Tibial nerve (tissue), 4 donors: ENCODE results near the gene LIM2. TPM values are rescaled to one million over a fixed set of nuclear protein-coding genes. Genes with fewer than 3 reads are reported as not detected.
A peak's percentile ranks its signal among the peaks of the same experiment; 100 is the strongest.
"Not testable (repeated sequence)": the region's sequence is repeated elsewhere in the genome, so short reads cannot be mapped to it uniquely, and the experiment has no call there.

Experiments used
- DNase-seq, 2 donors: peaks; one replicate each; pipeline ENCODE4 v3.0.0-alpha.2; 2019; ENCODE audit warnings: low spot score in 2 of 2
- H3K27ac ChIP-seq, 4 donors: fragments of 200-600 bp; sonication (generic) in 3 of 4; one replicate each; pipeline ENCODE4 v1.5.1; 2017 to 2019; ENCODE audit warnings: mild to moderate bottlenecking in 1 of 4
- H3K27me3 ChIP-seq, 2 donors: fragments of 200-600 bp; sonication (generic) in 1 of 2; one replicate each; pipeline versions ENCODE4 v1.5.1 to v1.6.0; 2017 to 2019
- H3K36me3 ChIP-seq, 3 donors: fragments of 200-600 bp; sonication (generic); one replicate each; pipeline ENCODE4 v1.5.1; 2018 to 2019
- H3K4me1 ChIP-seq, 4 donors: fragments of 200-600 bp; sonication (generic) in 3 of 4; one replicate each; pipeline ENCODE4 v1.5.1; 2017 to 2019
- H3K4me3 ChIP-seq, 4 donors: fragments of 200-600 bp; sonication (generic) in 3 of 4; one replicate each; pipeline ENCODE4 v1.5.1; 2017 to 2019; ENCODE audit warnings: mild to moderate bottlenecking in 1 of 4, moderate library complexity in 1 of 4
- H3K9me3 ChIP-seq, 4 donors: fragments of 200-600 bp; sonication (generic) in 3 of 4; one replicate each; pipeline ENCODE4 v1.5.1; 2017 to 2019
- EP300 ChIP-seq, 2 donors: sonication (generic); formaldehyde crosslinking; IDR thresholded peaks; one replicate each; pipeline ENCODE4 v1.6.1; 2017; ENCODE audit warnings: antibody characterized with exemption in 2 of 2, mild to moderate bottlenecking in 1 of 2
- POLR2A ChIP-seq, 2 donors: fragments of 450-650 bp; IDR thresholded peaks; one replicate each; pipeline ENCODE4 v1.6.1; 2017; ENCODE audit warnings: antibody characterized with exemption in 2 of 2, mild to moderate bottlenecking in 2 of 2, moderate library complexity in 2 of 2
- WGBS, 2 donors: methylation state at CpG; one replicate each; pipeline ENCODE4 v1.1.5; 2018; 5-methylcytosine and 5-hydroxymethylcytosine counted together
- total RNA-seq, 4 donors: library from RNA; depleted of rRNA; stranded (reverse); fragments of >200 nt; gene quantifications; one replicate each; pipeline ENCODE4 v1.1.0, GENCODE V29; 2016
- TF ChIP-seq, protein P1 (sequence below), 5 experiments: fragments of 200-600 bp in 3 of 5; fragments of 450-650 bp in 2 of 5; sonication (generic) in 3 of 5; IDR thresholded peaks; one replicate each; pipeline ENCODE4 v1.5.1; 2016 to 2019; ENCODE audit warnings: antibody characterized with exemption in 5 of 5, mild to moderate bottlenecking in 3 of 5, moderate library complexity in 2 of 5

The LIM2 gene
- total RNA-seq, 4 donors from 2014 or later = not detected

DNA sequence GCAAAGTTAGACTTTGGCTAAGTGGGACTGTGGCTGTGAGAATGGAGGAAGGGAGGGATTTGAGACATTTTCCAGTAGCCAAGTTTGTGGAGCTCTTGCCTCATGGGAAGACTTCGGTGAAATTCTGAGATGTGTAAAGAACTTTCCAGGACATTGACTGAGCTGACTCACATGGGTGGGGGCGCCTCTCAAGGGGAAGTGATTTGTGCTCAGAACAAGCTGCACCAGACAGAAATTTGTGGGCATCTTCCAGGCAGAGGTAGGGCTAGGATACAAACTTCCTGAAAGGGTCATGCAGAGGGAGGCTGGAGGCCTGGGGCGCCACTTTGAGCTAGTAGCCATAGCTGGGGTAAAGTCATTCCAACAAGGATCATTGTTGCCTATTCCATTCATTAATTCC is 39.4 kb upstream of the LIM2 start:
- Histone ChIP-seq H3K9me3 (no peaks in the 10 kb centered on the region), H3K27me3 (peaks cover 0 to 6% of the 10 kb centered on the region in 2 donors), H3K27ac (no peak overlapping the region), H3K4me3 (no peak overlapping the region), H3K4me1 (no peaks in the 10 kb centered on the region), H3K36me3 (no peaks in the 10 kb centered on the region)
- TF ChIP-seq, protein P1, sequence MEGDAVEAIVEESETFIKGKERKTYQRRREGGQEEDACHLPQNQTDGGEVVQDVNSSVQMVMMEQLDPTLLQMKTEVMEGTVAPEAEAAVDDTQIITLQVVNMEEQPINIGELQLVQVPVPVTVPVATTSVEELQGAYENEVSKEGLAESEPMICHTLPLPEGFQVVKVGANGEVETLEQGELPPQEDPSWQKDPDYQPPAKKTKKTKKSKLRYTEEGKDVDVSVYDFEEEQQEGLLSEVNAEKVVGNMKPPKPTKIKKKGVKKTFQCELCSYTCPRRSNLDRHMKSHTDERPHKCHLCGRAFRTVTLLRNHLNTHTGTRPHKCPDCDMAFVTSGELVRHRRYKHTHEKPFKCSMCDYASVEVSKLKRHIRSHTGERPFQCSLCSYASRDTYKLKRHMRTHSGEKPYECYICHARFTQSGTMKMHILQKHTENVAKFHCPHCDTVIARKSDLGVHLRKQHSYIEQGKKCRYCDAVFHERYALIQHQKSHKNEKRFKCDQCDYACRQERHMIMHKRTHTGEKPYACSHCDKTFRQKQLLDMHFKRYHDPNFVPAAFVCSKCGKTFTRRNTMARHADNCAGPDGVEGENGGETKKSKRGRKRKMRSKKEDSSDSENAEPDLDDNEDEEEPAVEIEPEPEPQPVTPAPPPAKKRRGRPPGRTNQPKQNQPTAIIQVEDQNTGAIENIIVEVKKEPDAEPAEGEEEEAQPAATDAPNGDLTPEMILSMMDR (IDR thresholded peaks at IDR 0.05) = no peak
- TF ChIP-seq EP300 (IDR thresholded peaks at IDR 0.05) = no peak
- TF ChIP-seq POLR2A (IDR thresholded peaks at IDR 0.05) = no peak
- 54 to 57% methylated on average over 3 of the region's 3 CpGs for WGBS, 2 donors
- DNase-seq = no peak

GRCh38 chr19:51422053-51422448 is 34.3 kb upstream of the LIM2 start:
- peaks cover 0 to 22% of the 10 kb centered on the region in 2 donors for H3K27me3 ChIP-seq
- no peaks in the 10 kb centered on the region for H3K4me1 ChIP-seq
- 6 to 11% methylated on average over 19 of the region's 19 CpGs for WGBS, 2 donors
- TF ChIP-seq, protein P1 (IDR thresholded peaks at IDR 0.05) = peak; percentile 65 to 91 (median 76)
- TF ChIP-seq POLR2A (IDR thresholded peaks at IDR 0.05) = no peak
- no peak overlapping the region for H3K27ac ChIP-seq
- no peaks in the 10 kb centered on the region for H3K36me3 ChIP-seq
- peak; percentile 56 to 77 for DNase-seq
- no peaks in the 10 kb centered on the region for H3K9me3 ChIP-seq
- H3K4me3 ChIP-seq = no peak overlapping the region

- Histone ChIP-seq H3K4me3 (no peak overlapping the region), H3K27ac (no peak overlapping the region), H3K9me3 (no peaks in the 10 kb centered on the region), H3K27me3 (peaks cover 0 to 22% of the 10 kb centered on the region in 2 donors), H3K4me1 (no peaks in the 10 kb centered on the region), H3K36me3 (no peaks in the 10 kb centered on the region)
- no peak for DNase-seq
- no peak for TF ChIP-seq EP300 (IDR thresholded peaks at IDR 0.05)
- TF ChIP-seq, protein P1 (IDR thresholded peaks at IDR 0.05) = no peak
- 10 to 14% methylated on average over 33 to 39 of the region's 39 CpGs for WGBS, 2 donors
These were observed 33.7 kb upstream of the LIM2 start for GRCh38 chr19:51421229-51422052.

- 83 to 86% methylated on average over 11 of the region's 11 CpGs for WGBS, 2 donors
- not testable (repeated sequence) for H3K36me3 ChIP-seq, H3K27ac ChIP-seq, H3K4me1 ChIP-seq, DNase-seq, H3K4me3 ChIP-seq, H3K9me3 ChIP-seq
- peaks cover 0 to 22% of the 10 kb centered on the region in 2 donors for H3K27me3 ChIP-seq
These were observed 32.7 kb upstream of the LIM2 start for GRCh38 chr19:51420511-51420910.

- no peak for TF ChIP-seq POLR2A (IDR thresholded peaks at IDR 0.05)
- no peak for TF ChIP-seq EP300 (IDR thresholded peaks at IDR 0.05)
- TF ChIP-seq, protein P1 (IDR thresholded peaks at IDR 0.05) = no peak
- Histone ChIP-seq H3K36me3 (no peaks in the 10 kb centered on the region), H3K4me3 (no peak overlapping the region), H3K27me3 (peaks cover 0 to 22% of the 10 kb centered on the region in 2 donors), H3K27ac (no peak overlapping the region), H3K4me1 (no peaks in the 10 kb centered on the region), H3K9me3 (no peaks in the 10 kb centered on the region)
- 82 to 93% methylated on average over 2 of the region's 2 CpGs for WGBS, 2 donors
- DNase-seq = no peak
These were observed 30.9 kb upstream of the LIM2 start for GRCh38 chr19:51418707-51419106.
